GM12864 (cell line): ENCODE results near the gene TMEM100.

Experiments used
- DNase-seq: peaks from one replicate; pipeline ENCODE4 v3.0.0-alpha.2; 2011; ENCODE audit warnings: low read depth
- H3K4me3 ChIP-seq: 2 replicates; pipeline ENCODE4 v1.5.1; 2011; ENCODE audit warnings: mild to moderate bottlenecking, low read depth, low read length, control low read depth
- CTCF ChIP-seq: IDR thresholded peaks from 2 replicates; pipeline ENCODE4 v1.5.1; 2011; ENCODE audit warnings: low read depth, mild to moderate bottlenecking, moderate library complexity, low read length, control low read depth, inconsistent platforms; ENCODE audit errors: missing control alignments

Gene TMEM100

GRCh38 chr17:55750750-55751657, 28.3 kb upstream of the TMEM100 start, which contains the start of gene PCTP:
Gene PCTP (plus strand): TSS chr17:55751051. CDS start chr17:55751104, 53 bp downstream.
- peak; percentile 55 for TF ChIP-seq CTCF
- DNase-seq: no peak

GRCh38 chr17:55749985-55750384, 27.3 kb upstream of the TMEM100 start:
- no peak for DNase-seq
- no peak for TF ChIP-seq CTCF
- H3K4me3 ChIP-seq: no peak overlapping the region

More at GRCh38 chr17:55750750-55751657, 28.3 kb upstream of the TMEM100 start, which contains the start of gene PCTP:
- H3K4me3 ChIP-seq: peak within 1 kb of the TSS; percentile 79

GRCh38 chr17:55748841-55749240, 26.2 kb upstream of the TMEM100 start:
- TF ChIP-seq CTCF: no peak
- H3K4me3 ChIP-seq: no peak overlapping the region
- no peak for DNase-seq

- no peak for TF ChIP-seq CTCF
- no peak for DNase-seq
- no peak overlapping the region for H3K4me3 ChIP-seq
Measured at GRCh38 chr17:55747209-55747608, 24.5 kb upstream of the TMEM100 start.

- H3K4me3 ChIP-seq: no peak overlapping the region
- DNase-seq: no peak
- no peak for TF ChIP-seq CTCF
Measured at GRCh38 chr17:55746466-55746865, 23.8 kb upstream of the TMEM100 start.

GRCh38 chr17:55745258-55745657, 22.6 kb upstream of the TMEM100 start:
- no peak overlapping the region for H3K4me3 ChIP-seq
- no peak for TF ChIP-seq CTCF
- no peak for DNase-seq

- H3K4me3 ChIP-seq: no peak overlapping the region; the same call in 1 of the 2 replicates
- no peak for DNase-seq
- TF ChIP-seq CTCF: no peak
Measured at GRCh38 chr17:55743103-55743679, 20.5 kb upstream of the TMEM100 start.
